SK-N-SH (cell line): ENCODE data around the gene TFDP2. TPM values are rescaled to one million over a fixed set of nuclear protein-coding genes. Genes with fewer than 3 reads are reported as not detected.
"Not testable (repeated sequence)": the region's sequence is repeated elsewhere in the genome, so short reads cannot be mapped to it uniquely, and the experiment has no call there.

Experiments
- CTCF ChIA-PET: fragments of 300-600, 350-600 bp; formaldehyde crosslinking; extraction: SDS; loops from one replicate; lab custom pipeline; 2021; lab: Yijun Ruan, JAX
- POLR2A ChIA-PET: fragments of 350-600 bp; sonication (Branson Sonifier 250); formaldehyde crosslinking; extraction: SDS; loops from one replicate; lab custom pipeline; 2020; ENCODE audit warnings: antibody characterized with exemption, inconsistent platforms; lab: Yijun Ruan, JAX
- DNase-seq: peaks from one replicate; pipeline ENCODE4 v3.0.0; 2012
- H2AFZ ChIP-seq: fragments of 200-600 bp; sonication (generic); 2 replicates; pipeline ENCODE4 v1.8.1; 2016; ENCODE audit warnings: antibody characterized with exemption, mild to moderate bottlenecking, low read depth
- H3F3A ChIP-seq: fragments of 200-600 bp; sonication (generic); replicated peaks from 2 replicates; pipeline ENCODE3; 2016; ENCODE audit warnings: antibody characterized with exemption, mild to moderate bottlenecking; ENCODE audit not compliant: insufficient read depth
- H3K27ac ChIP-seq, 2 experiments: fragments of 200-500 bp in 1 of 2; fragments of 200-600 bp in 1 of 2; sonication (Bioruptor generic) in 1 of 2; sonication (generic), shearing (Covaris generic) in 1 of 2; 2 replicates each; pipeline versions ENCODE4 v1.5.1 to v1.6.1; 2014 to 2016; ENCODE audit warnings: low read depth in 2 of 2, inconsistent platforms in 1 of 2, low read length in 1 of 2, mild to moderate bottlenecking in 1 of 2, mixed read lengths in 1 of 2
- H3K27me3 ChIP-seq: fragments of 200-600 bp; sonication (generic), shearing (Covaris generic); 2 replicates; pipeline ENCODE4 v1.6.1; 2016; ENCODE audit warnings: mixed run types; ENCODE audit not compliant: insufficient read depth
- H3K36me3 ChIP-seq, 2 experiments: fragments of 200-500 bp in 1 of 2; fragments of 200-600 bp in 1 of 2; sonication (Bioruptor generic) in 1 of 2; sonication (generic) in 1 of 2; replicated peaks in 1 of 2; 2 replicates each; pipeline versions ENCODE3 to v1.5.1; 2014 to 2016; ENCODE audit warnings: low read length in 1 of 2, mild to moderate bottlenecking in 1 of 2; ENCODE audit not compliant: insufficient read depth in 2 of 2, control insufficient read depth in 1 of 2
- H3K4me1 ChIP-seq, 2 experiments: fragments of 200-500 bp in 1 of 2; fragments of 200-600 bp in 1 of 2; sonication (Bioruptor generic) in 1 of 2; sonication (generic), shearing (Covaris generic) in 1 of 2; 2 replicates each; pipeline versions ENCODE4 v1.5.1 to v1.6.1; 2014 to 2016; ENCODE audit warnings: low read depth in 1 of 2, low read length in 1 of 2, mixed run types in 1 of 2; ENCODE audit not compliant: insufficient read depth in 2 of 2, control insufficient read depth in 1 of 2
- H3K4me2 ChIP-seq: fragments of 200-600 bp; sonication (generic), shearing (Covaris generic); 2 replicates; pipeline ENCODE4 v1.6.1; 2017; ENCODE audit warnings: mixed run types
- H3K4me3 ChIP-seq, 2 experiments: fragments of 200-500 bp in 1 of 2; fragments of 200-600 bp in 1 of 2; sonication (Bioruptor generic) in 1 of 2; sonication (generic), shearing (Covaris generic) in 1 of 2; 2 replicates each; pipeline versions ENCODE4 v1.5.1 to v1.8.1; 2014 to 2016; ENCODE audit warnings: low read depth in 2 of 2, inconsistent platforms in 1 of 2, low read length in 1 of 2, mild to moderate bottlenecking in 1 of 2, mixed read lengths in 1 of 2, moderate library complexity in 1 of 2
- H3K79me2 ChIP-seq: fragments of 200-600 bp; sonication (generic); 2 replicates; pipeline ENCODE4 v1.8.1; 2017; ENCODE audit warnings: mild to moderate bottlenecking; ENCODE audit not compliant: insufficient read depth
- H3K9ac ChIP-seq: fragments of 200-600 bp; sonication (generic); 2 replicates; pipeline ENCODE4 v1.6.1; 2017; ENCODE audit warnings: mixed run types
- H3K9me2 ChIP-seq: fragments of 200-600 bp; sonication (generic); 2 replicates; pipeline ENCODE4 v1.6.1; 2017; ENCODE audit warnings: mixed run types
- H3K9me3 ChIP-seq: fragments of 200-600 bp; sonication (generic); 2 replicates; pipeline ENCODE4 v1.6.1; 2017; ENCODE audit warnings: mixed run types, mild to moderate bottlenecking, moderate library complexity
- H4K20me1 ChIP-seq: fragments of 200-600 bp; sonication (generic); 2 replicates; pipeline ENCODE4 v1.6.1; 2017; ENCODE audit warnings: mild to moderate bottlenecking, mixed run types; ENCODE audit not compliant: insufficient read depth
- EP300 ChIP-seq, 2 experiments: IDR thresholded peaks; 2 replicates each; pipeline versions ENCODE4 v1.4.0 to v1.6.1; 2012; ENCODE audit warnings: borderline replicate concordance in 1 of 2, low read depth in 1 of 2, low read length in 1 of 2
- FOXJ3 ChIP-seq: sonication (generic); formaldehyde crosslinking; IDR thresholded peaks from 2 replicates; pipeline ENCODE4 v1.5.1; 2020; ENCODE audit warnings: mild to moderate bottlenecking, missing genetic modification reagents
- FOXM1 ChIP-seq: IDR thresholded peaks from 2 replicates; pipeline ENCODE4 v1.4.0; 2012; ENCODE audit warnings: low read depth, mild to moderate bottlenecking
- GATA2 ChIP-seq: sonication (generic); formaldehyde crosslinking; IDR thresholded peaks from 2 replicates; pipeline ENCODE4 v1.5.0; 2020; ENCODE audit warnings: mild to moderate bottlenecking, missing genetic modification reagents
- JUND ChIP-seq: IDR thresholded peaks from 2 replicates; pipeline ENCODE4 v1.4.0; 2012
- MEF2A ChIP-seq: IDR thresholded peaks from 2 replicates; pipeline ENCODE4 v1.4.0; 2012; ENCODE audit warnings: low read depth, borderline replicate concordance
- MXI1 ChIP-seq: IDR thresholded peaks from 2 replicates; pipeline ENCODE4 v1.6.1; 2012; ENCODE audit warnings: mild to moderate bottlenecking, low read depth, low read length, improper control_type of control experiment
- RAD21 ChIP-seq: IDR thresholded peaks from 2 replicates; pipeline ENCODE4 v1.6.1; 2012; ENCODE audit warnings: mild to moderate bottlenecking, low read length
- RFX5 ChIP-seq: IDR thresholded peaks from 2 replicates; pipeline ENCODE4 v1.6.1; 2012; ENCODE audit warnings: mild to moderate bottlenecking, improper control_type of control experiment, low read length
- RXRA ChIP-seq: IDR thresholded peaks from 2 replicates; pipeline ENCODE4 v1.4.0; 2012; ENCODE audit warnings: low read depth, mild to moderate bottlenecking, borderline replicate concordance
- TEAD4 ChIP-seq: IDR thresholded peaks from 2 replicates; pipeline ENCODE4 v1.4.0; 2012; ENCODE audit warnings: mild to moderate bottlenecking, borderline replicate concordance; ENCODE audit not compliant: insufficient read depth
- YY1 ChIP-seq: IDR thresholded peaks from 2 replicates; pipeline ENCODE4 v1.4.0; 2012; ENCODE audit warnings: low read depth, mild to moderate bottlenecking
- WGBS: methylation state at CpG from one replicate; pipeline ENCODE4 v1.1.6; 2017; ENCODE audit warnings: low lambda C conversion rate; 5-methylcytosine and 5-hydroxymethylcytosine counted together
- polyA plus RNA-seq, 3 experiments: library from polyadenylated mRNA; depleted of rRNA; stranded (reverse); fragments of >200 nt; gene quantifications; 2 replicates each; pipeline ENCODE4 v1.2.3, GENCODE V29; 2012
- TF ChIP-seq, protein P1 (sequence below): IDR thresholded peaks from 2 replicates; pipeline ENCODE4; 2012

Gene TFDP2
- polyA plus RNA-seq, 1 of the 3 experiments (the other 2 are of a cell fraction): 8.6 TPM

DNA sequence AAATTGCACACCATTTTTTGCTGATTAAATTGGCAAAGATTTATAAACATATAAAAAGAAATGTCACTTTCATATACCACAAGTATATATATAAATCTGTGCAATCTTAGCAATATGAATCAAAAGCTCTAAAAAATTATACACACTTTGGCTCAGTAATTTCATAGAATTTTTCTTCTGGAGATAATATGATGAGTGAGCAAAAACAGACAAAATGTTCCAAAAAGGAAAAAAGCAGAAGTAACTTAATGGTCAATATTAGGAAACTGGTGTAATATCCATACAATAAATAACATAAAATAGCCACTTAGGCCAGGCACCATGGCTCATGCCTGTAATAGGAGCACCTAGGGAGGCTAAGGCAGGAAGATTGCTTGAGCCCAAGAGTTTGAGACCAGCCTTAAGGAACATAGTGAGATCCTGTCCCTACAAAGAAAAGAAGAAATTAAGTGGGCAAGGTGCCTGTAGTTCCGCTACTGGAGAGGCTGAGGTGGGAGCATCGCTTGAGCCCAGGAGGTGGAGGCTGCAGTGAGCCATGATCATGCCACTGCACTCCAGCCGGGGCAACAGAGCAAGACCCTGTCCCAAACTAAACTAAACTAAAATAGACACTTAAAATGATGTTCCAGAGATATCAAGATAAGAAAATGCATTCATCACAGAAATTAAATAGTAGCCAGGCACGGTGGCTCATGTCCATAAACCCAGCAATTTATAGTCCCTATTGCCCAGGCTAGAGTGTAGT is 52.1 kb downstream of the TFDP2 start:
- no peaks in the 10 kb centered on the region for H4K20me1 ChIP-seq
- no peak overlapping the region for H2AFZ ChIP-seq
- 92% methylated on average over 4 of the region's 4 CpGs for WGBS
- TF ChIP-seq EP300 (IDR thresholded peaks at IDR 0.05; ENCODE audit: borderline replicate concordance in 1 of 2, low read depth in 1 of 2, low read length in 1 of 2) (no peak), FOXJ3 (no peak), JUND (no peak), MEF2A (no peak), YY1 (no peak), MXI1 (no peak), RXRA (no peak), FOXM1 (no peak), RFX5 (no peak), TEAD4 (no peak)
- H3K36me3 ChIP-seq: no peaks in the 10 kb centered on the region
- H3K27ac ChIP-seq: no peak overlapping the region
- no peak overlapping the region for H3K4me3 ChIP-seq
- ChIA-PET POLR2A (no interaction called here), CTCF (interaction anchor here (1.0 kb wide), 1 partner anchor 50 kb away, joined by 3 read pairs; no protein-coding TSS in a partner anchor)
- H3K27me3 ChIP-seq: no peaks in the 10 kb centered on the region
- no peaks in the 10 kb centered on the region for H3K4me1 ChIP-seq
- no peak for DNase-seq
- no peaks in the 10 kb centered on the region for H3K9me3 ChIP-seq
- H3K4me2 ChIP-seq: no peak overlapping the region
- H3K9me2 ChIP-seq: no peaks in the 10 kb centered on the region
- H3K9ac ChIP-seq: no peak overlapping the region
- H3K79me2 ChIP-seq: no peaks in the 10 kb centered on the region
- peaks cover 3% of the 10 kb centered on the region for H3F3A ChIP-seq

DNA sequence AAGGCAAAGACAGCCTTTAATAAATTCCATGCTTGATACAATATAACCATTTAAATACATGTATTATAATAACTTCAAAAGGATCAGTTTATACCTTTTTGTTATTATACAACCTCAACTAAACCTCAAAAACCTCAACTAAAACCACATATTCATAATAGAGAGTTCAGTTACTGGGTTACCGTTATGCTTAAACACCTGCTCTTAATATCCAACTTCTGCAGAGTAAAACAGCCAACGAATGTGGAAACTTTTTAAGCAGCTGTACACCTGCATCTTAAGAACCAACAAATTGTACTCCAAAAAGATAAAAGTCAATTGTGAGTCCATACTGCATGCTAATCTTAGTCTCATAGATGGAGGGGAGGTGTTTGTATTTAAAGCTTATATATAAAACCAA is 53.5 kb downstream of the TFDP2 start:
- Histone ChIP-seq H2AFZ (no peak overlapping the region), H3K9me3 (no peaks in the 10 kb centered on the region), H3K27me3 (no peaks in the 10 kb centered on the region), H3K4me2 (no peak overlapping the region), H3K9ac (no peak overlapping the region), H3K36me3 (no peaks in the 10 kb centered on the region), H4K20me1 (no peaks in the 10 kb centered on the region), H3K79me2 (no peaks in the 10 kb centered on the region), H3K4me3 (no peak overlapping the region), H3K4me1 (no peaks in the 10 kb centered on the region), H3F3A (peaks cover 3% of the 10 kb centered on the region), H3K27ac (no peak overlapping the region), H3K9me2 (no peaks in the 10 kb centered on the region)
- no peak for TF ChIP-seq GATA2
- TF ChIP-seq RAD21: no peak
- no peak for TF ChIP-seq MXI1
- TF ChIP-seq, protein P1, sequence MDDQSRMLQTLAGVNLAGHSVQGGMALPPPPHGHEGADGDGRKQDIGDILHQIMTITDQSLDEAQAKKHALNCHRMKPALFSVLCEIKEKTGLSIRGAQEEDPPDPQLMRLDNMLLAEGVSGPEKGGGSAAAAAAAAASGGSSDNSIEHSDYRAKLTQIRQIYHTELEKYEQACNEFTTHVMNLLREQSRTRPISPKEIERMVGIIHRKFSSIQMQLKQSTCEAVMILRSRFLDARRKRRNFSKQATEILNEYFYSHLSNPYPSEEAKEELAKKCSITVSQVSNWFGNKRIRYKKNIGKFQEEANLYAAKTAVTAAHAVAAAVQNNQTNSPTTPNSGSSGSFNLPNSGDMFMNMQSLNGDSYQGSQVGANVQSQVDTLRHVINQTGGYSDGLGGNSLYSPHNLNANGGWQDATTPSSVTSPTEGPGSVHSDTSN: no peak
- 100% methylated on average over 2 of the region's 2 CpGs for WGBS
- no peak for DNase-seq
- POLR2A ChIA-PET: no interaction called here
- CTCF ChIA-PET: interaction anchor here (1.7 kb wide), 1 partner anchor 184 kb away, joined by 4 read pairs; no protein-coding TSS in a partner anchor

- H3K4me2 ChIP-seq, H3K27ac ChIP-seq, CTCF ChIA-PET, POLR2A ChIA-PET, H3K9me3 ChIP-seq, H4K20me1 ChIP-seq, H3K79me2 ChIP-seq, H2AFZ ChIP-seq, H3K9me2 ChIP-seq, H3K4me1 ChIP-seq, H3K27me3 ChIP-seq, DNase-seq, H3F3A ChIP-seq, H3K9ac ChIP-seq, H3K36me3 ChIP-seq, H3K4me3 ChIP-seq: not testable (repeated sequence)
- 91% methylated on average over 5 of the region's 5 CpGs for WGBS
Measured at GRCh38 chr3:142088925-142089324, 60.4 kb downstream of the TFDP2 start.
